CD4-positive, alpha-beta T cell treated with Interleukin-12 subunit alpha and Interleukin-12 subunit beta, for 1 hour (primary cell): ENCODE measurements around the gene KIAA1549.

Experiments used
- DNase-seq: peaks from one replicate; pipeline ENCODE4 v3.0.0-alpha.2; 2020

Gene KIAA1549

DNA sequence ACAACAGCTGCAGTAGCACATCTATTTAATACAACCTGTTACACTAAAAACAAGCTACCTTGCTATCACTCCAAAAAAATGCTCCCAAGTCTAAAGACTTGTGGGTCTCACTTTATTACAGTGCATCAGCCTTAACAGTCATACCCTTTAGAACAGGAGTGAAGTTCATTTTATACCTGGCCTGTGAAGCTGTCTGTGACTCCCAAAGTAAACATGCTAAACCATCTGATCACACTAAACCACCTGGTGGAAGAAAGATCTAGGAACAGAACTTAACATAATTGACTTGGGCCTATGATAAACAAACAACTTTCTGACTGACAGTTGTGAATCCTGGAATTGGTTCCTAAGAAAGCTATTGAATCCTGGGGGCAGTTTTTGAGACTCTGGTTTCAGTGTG is 102.3 kb downstream of the KIAA1549 start:
- DNase-seq = no peak

DNA sequence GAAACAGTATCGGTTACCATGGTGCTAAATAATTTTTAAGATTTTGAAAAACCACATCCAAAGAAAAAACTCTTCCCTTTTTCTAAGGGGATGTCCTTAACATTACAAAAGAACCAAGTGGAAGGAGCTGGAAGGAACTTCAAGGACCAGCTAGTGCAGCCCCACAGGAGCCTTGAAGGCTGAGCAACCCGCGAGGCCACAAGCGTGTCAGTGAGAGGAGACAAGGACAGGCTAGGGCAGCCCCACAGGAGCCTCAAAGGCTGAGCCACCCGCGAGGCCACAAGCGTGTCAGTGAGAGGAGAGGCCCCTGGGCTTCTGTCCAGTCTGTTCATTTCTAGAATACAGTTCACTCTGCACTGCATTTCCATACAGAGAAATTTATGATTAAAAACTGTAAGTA is 103.1 kb downstream of the KIAA1549 start:
- DNase-seq = no peak

DNA sequence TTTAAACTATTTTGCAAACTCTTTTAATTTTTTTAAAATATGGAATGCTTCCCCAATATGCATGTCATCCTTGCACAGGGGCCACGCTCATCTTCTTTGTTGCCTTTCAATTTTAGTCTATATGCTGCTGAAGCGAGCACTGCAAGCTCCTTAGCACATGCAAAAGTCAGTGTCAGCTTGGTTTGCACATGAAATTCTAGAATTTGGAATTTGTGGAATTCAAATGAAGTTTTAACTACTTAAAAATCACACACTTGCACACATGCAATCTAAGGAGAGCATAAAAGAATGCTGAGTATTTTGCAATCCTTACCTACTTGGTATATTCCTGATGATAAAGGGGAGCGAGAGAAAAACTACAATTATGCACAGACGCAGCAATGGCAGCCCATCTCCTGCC is 104.9 kb downstream of the KIAA1549 start:
- DNase-seq = no peak

DNA sequence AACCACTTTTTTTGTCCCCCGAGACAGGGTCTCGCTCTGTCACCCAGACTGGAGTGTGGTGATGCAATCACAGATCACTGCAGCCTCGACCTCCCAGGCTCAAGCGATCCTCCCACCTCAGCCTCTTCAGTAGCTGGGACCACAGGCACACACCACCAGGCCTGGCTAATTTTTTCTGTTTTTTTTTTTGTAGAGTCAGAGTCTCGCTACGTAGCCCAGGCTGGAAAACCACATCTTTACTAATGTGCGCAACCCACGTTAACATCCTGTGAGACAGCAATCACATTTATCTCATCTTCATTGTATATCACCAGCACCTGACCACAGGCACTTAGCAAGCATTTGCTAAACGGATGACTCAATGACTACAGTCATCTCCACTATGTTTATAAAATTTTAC is 105.4 kb downstream of the KIAA1549 start:
- peak; percentile 64 for DNase-seq

DNA sequence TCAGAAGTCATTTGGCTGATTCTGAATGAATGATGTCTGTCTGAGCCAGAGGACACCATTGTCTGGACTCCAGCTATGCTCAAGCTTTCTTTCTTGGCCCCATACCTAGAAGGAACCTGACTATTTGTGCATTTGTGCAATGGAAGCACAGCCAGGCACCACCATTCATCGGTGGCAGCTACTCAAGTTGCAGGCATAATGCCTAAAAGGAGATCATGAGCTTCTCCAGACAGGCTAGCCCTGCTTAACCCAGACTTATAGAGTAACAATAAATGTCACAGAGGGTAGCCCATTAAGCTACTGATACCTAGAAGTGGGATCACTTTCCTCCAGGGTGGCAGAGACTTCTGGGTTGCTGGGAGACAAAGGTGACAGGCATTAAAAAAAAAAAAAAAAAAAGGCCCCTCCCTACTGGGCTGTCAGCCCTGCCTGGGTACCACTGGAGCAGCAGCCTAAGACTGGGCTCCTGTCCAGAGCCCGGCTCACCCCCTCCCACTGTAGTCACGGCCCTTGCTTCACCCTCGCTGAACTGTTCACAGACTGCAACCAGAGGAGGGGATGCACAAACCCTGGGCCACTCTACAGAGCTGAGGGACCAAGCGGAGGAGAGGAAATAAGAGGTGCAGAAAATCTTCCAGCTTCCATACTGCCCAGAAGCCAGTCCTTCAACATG is 107.8 kb downstream of the KIAA1549 start:
- no peak for DNase-seq

DNA sequence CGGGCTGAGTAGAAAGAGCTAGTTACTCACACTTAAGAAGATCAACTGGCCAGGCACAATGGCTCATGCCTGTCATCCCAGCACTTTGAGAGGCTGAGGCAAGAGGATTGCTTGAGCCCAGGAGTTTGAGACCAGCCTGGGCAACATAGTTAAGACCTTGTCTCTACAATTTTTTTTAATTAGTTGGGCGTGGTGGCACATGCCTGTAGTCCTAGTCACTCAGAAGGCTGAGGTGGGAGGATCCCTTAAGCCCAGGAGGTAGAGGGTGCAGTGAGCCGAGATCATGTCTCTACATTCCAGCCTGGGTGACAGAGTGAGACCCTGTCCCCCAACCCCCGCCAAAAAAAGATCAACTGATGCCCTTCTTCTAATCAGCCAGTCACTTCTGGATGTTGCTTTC is 108.6 kb downstream of the KIAA1549 start:
- DNase-seq = no peak

DNA sequence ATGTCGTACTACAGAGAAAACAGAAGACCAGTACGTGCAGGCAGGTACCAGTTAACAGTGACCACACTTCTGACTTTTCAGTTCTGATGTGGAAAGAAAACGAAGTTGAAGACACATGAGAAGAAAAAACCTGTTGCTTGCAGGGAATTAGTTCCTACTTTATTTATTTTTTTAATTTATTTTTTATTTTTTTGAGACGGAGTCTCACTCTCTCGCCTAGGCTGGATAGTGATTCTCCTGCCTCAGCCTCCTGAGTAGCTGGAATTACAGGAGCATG is 109.4 kb downstream of the KIAA1549 start:
- DNase-seq = no peak

DNA sequence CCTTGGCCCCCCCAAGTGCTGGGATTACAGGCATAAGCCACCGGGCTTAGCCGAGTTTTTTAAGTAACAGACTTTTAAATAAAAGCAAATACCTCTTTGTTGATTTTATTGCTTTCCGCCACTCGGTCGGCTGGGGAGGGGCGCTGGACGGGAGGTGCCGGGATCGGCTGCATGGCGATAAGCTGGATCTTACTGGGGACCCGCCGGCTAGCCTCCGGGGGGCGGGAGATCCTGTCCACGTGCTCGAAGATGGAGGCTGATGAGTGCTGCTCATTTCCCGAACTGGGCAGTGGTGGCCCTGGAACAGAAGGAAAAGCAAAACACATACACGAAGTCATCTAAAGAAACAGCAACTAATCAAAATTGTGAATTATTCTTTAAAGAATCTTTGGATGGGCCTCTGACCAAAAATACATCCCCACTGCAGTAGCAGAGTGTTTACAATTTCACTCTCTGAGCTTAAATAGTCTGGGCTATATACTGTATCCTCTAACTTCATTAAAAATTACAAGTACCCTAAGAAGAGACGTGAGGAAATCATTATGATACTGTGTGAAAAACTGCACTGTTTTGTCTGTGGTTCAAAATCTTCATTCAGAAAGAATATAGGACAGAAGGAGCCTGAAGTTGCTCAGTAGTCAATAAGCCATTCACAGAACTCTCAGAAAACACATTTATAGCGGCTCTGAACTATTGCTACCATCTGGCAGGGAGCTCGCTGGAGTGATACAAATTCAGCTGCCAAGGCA is 110.0 kb downstream of the KIAA1549 start:
- DNase-seq = no peak

DNA sequence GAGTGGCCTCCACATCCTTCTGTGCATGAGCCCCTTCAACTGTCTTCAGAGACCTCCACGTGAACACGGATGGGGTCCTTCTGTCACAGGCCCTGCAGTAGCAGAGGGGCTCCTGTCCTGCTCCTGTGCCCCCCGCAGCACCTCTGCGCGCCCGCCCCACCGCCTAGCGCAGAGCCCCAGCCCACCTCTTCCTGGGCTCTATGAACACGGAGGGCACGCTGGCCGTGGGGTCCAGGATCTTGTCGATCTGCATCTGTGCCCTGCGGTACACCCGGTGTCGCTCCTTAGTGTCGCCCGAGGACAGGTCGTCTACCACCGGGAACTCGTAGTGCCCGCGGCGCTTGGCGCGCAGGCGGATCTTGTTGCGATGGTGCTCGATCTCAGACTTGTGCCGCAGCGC is 111.8 kb downstream of the KIAA1549 start:
- no peak for DNase-seq

DNA sequence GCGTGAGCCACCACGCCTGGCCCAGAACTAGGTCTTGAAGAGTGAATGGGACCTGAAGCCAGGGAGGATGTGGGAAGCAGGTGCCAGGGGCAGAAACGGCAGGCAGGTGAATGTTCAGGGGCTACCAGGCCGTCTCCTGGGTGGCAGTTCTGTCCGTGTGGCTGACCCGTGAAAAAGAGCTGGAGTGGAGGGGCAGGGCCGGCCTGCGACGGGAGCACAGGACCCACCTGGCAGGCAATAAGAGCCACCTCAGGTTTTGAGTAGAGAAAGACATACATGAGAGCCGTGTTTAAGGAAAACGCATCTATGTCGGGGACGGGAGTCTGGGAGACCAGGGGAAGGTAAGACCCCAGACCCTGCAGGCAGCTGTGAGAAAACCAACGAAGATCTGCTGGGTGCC is 112.5 kb downstream of the KIAA1549 start:
- no peak for DNase-seq

DNA sequence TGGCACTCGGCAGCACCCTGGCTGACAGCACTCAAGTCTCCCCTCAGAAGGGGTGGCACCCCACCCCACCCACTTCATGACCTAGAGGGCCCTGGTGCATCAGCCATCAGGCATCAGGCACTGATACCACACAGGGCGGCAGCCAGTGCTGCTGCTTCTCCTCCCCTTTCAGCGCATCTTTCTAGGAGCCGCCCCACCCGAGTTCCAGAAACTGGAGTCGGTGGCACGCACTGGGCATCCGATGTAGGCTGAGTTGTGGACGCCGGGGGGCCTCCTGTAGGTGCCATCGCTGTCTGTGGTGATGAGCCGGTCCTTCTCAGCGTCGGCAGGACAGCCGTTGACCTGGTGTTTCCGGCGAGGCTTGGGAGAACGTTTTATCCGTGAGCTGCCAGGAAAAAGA is 113.4 kb downstream of the KIAA1549 start:
- no peak for DNase-seq

DNA sequence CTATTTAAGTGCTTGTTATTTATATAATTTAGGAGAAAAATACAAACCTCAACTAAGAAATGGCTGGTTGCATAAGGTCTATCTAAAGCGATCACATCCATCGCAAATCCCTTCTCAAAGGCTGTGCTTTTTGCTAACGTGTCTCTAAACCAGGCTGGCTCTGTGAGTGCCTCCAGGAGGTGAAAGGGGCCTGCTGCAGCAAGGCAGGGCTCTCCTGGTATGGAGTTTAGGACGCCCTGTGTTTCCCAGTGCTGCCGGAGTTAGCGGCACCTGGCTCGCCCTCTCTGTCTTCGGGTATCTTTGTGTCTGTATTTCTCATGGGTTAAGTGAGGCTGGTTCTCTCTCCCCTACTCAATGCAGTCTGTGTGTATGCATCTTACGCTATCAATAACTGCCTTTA is 114.8 kb downstream of the KIAA1549 start:
- DNase-seq = no peak

DNA sequence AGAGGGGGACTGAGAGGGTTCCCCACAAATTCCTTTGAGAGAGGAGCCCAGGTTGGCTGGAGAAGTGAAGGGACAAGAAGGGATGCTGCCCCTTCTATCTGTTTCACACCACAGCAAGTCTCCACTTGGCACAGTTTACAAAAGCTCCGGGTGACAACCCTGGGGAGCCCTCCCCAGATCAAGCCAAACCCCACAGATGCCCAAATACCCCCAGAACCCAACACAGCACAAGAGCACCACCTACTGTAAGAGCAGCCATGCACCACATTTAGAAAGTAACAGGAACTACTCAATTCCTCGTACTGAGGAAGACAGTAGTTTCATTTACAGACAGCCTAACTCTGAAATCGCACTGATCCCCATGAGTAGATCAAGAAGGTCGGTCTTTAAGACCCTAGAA is 115.3 kb downstream of the KIAA1549 start:
- DNase-seq = peak; percentile 44

DNA sequence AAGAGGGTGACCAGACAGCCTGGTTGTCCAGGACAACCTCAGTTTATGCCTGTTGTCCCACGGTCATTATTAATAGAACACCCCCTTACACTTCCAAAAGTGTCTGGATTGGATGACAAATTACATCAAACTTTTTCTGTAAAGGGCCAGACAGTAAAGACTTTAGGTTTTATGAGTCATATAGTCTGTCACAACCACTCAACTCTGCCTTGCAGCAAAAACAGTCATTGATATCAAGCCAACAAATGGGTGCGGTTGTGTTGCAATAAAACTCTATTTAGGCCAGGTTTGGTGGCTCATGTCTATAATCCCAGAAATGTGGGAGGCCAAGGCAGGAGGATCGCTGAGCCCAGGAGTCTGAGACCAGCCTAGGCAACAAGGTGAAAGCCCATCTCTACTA is 116.5 kb downstream of the KIAA1549 start:
- DNase-seq = no peak

DNA sequence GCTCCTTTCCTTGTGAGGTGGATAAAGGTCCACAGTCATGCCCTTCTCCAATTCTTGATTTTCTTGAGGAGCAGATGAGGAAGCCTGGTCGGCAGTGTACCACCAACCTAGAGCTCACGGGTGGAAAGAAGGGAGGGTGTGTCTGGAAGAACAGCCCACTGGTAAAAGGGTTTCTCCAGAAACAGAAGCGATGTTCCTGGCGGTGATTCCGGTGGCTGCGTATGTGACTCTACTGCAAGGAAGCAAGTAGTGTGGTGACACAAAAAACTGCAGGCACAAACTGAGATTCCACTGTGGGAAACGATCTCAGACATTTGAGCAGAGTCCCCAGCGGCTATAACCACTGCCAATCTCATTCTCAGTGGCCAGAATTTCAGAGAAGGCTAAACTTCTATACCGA is 117.3 kb downstream of the KIAA1549 start:
- DNase-seq = no peak

DNA sequence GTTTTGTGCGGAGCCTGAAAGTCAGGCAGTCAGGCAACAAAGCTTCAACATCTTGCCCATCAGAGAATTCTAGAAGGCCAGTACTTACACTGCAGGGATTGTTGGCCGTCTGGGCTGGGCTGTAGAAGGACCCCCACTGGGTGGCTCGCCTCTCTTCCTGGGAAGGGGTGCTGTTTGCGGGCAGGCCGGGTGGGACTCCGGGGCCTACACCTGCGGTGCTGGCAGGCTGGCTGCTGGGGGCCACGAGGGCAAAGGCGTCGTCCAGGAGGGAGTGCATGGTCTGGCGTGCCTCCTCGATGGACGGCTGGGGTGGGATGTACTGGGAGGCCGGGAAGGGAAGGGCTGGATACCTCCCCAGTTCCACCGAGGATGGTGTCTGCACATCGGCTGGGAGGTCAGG is 120.1 kb downstream of the KIAA1549 start:
- DNase-seq = no peak

DNA sequence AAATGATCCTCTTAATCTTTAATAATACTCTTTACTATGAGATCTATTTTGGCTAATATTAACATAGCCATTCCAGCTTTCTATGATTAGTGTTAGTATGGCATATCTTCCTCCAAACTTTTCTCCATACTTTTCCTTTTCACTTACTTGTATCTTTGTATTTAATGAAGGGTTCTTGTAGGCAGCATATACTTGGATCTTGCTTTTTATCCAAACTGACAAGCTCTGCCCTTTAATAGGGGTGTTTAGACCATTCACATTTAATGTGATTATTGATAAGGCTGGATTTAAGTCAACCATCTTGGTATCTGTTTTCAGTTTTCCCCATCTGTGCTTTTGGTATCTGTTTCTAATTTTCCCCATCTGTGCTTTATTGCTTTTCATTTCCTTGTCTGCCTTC is 123.5 kb downstream of the KIAA1549 start:
- DNase-seq = no peak

DNA sequence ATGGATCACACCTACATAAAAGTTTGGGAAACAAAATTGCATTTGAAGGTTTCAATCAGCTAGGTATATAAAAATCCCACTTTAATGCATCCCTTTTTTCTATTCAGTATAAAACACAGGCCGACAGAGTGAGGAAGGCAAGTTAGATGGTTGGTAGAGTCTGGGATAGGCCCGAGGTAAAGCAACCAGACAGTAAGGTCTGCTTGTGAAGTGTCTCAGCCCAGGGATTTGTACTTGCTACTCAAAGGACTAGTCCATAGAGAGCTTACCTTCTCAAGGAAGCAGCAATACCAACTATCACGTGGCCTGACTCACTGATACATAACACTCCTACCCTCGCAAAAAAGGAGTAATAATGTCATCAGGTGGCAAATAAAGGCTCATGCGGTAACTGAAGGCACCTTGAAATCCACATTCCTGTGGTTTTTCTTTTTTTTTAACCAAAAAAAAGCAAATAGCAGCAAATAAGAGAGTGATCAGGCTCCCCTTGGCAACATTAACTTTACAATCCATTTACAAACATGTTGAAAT is 127.0 kb downstream of the KIAA1549 start:
- no peak for DNase-seq

DNA sequence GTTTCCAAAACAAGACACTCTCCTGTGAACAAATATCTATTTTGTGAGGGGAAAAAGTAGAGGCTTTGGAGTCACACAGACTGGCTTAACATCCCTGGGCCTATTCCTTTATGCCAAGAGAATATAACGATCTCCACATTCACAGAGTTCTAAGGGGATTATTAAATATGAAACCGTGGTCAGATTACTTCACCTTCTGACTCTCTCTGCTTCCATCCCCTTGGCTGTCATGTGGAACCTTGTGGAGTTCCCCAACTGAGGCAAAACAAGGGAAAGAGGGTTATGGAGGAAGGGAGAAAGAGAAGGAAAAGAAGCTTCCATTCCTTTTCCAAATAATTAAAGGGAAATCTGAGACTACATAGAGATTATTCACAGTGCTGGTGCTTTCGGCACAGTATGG is 127.7 kb downstream of the KIAA1549 start:
- no peak for DNase-seq

DNA sequence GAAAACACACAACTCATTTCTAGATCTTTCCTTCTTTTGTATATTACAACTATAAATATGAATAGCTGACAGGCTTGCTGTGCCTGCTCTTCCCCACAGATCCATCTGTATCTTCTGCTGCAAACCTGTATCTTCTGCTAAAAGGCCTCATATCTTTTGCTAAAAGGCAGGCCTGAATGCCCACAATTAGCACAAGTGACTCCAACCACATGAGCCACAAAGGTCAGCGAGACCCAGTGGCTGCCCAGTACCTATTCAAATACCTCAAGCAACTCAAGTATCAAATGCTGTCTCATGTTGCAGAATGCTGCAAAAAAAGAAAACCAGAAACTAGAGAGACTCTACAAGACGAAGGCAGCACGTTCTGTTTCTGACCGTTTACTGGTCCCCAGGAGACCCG is 128.7 kb downstream of the KIAA1549 start:
- no peak for DNase-seq

DNA sequence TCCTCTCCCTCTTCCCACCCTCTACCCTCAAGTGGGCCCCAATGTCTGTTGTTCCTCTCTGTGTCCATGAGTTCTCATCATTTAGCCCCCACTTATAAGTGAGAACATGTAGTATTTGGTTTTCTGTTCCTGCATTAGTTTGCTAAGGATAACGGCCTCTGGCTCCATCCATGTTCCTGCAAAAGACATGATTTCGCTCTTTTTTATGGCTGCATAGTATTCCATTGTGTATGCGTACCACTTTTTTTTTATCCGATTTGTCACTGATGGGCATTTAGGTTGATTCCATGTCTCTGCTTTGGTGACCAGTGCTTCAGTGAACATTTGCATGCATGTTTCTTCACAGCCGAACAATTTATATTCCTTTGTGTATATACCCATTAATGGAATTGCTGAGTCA is 131.5 kb downstream of the KIAA1549 start:
- DNase-seq = no peak

DNA sequence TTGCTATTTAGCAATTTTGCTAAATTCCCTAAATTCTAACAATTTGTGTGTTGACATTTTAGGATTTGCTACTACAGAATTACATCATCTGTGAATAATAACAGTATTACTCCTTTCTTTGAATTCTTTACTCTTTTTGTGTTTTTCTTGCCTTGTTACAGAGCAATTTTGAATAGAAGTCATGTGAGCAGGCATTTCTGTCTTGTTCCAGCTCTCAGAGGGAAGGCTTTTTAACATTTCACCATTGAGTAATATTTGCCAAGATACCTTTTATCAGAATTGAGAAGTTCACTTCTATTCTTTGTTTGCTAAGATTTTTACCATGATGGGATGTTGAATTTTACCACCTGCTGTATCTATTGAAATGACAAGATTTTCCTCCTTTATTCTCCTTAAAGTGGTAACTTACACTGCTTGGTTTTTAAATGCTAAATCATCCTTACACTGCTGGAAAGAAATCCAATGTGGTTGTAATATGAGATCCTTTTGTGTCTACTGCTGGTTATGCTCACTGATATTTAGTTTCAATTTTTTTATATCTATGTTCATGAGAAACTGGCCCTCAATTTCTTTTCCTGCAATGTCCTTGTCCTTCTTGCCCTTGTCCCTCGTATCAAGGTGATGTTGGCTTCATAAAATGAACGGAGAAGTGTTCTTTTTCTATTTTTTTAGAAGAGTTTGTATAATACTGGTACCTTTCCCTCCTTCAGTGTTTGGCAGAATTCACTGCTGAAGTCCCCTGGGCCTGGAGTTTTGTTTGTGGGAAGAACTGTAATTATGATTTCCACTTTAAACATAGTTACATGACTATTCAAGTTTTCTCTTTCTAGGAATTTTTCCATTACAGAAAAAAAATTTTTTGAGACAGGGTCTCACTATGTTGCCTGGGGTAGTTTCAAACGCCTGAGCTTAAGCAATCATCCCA is 132.9 kb downstream of the KIAA1549 start:
- DNase-seq = no peak

DNA sequence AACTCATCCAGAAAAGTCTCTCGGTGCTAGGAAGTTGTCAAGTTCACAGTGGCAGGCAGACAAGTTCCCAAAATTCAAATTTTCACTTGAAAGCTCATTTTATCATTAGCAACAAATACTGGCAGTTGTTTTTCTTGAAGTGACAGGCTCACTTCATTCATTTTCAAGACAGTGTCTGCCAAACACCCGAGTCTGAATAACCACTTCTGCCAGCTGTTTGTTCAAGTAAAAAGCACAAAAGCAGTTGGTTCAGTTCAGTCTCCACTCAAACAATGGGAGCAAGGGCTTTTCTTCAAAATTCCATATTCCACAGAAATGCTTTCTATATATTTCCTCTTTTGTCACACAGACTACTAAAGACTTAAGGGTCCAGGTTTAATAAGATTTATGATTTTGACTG is 135.5 kb downstream of the KIAA1549 start:
- no peak for DNase-seq
